Stomach smooth muscle (tissue), 2 donors: Measurements from ENCODE around the gene HEY2.
A peak's percentile ranks its signal among the peaks of the same experiment; 100 is the strongest.

Source experiments
- H3K27ac ChIP-seq: one replicate; pipeline ENCODE4 v1.7.0; 2013; ENCODE audit warnings: mild to moderate bottlenecking, low read length, inconsistent platforms
- H3K27me3 ChIP-seq, 2 donors: one replicate each; pipeline ENCODE4 v1.7.0; 2013; ENCODE audit warnings: low read length in 2 of 2; ENCODE audit not compliant: insufficient read depth in 2 of 2, control insufficient read depth in 1 of 2
- H3K36me3 ChIP-seq, 2 donors: one replicate each; pipeline ENCODE4 v1.7.0; 2013; ENCODE audit warnings: low read length in 2 of 2; ENCODE audit not compliant: control insufficient read depth in 2 of 2, insufficient read depth in 2 of 2
- H3K4me1 ChIP-seq: one replicate; pipeline ENCODE4 v1.7.0; 2013; ENCODE audit warnings: low read length; ENCODE audit not compliant: control insufficient read depth, insufficient read depth
- H3K4me3 ChIP-seq, 2 donors: one replicate each; pipeline ENCODE4 v1.7.0; 2013; ENCODE audit warnings: low read length in 2 of 2
- H3K9ac ChIP-seq, 2 donors: one replicate each; pipeline ENCODE4 v1.7.0; 2013; ENCODE audit warnings: low read length in 2 of 2, mild to moderate bottlenecking in 1 of 2
- H3K9me3 ChIP-seq, 2 donors: one replicate each; pipeline ENCODE4 v1.7.0; 2013; ENCODE audit warnings: low read length in 2 of 2; ENCODE audit not compliant: control insufficient read depth in 2 of 2
- donor health status: healthy.
- donor health status: Pancreatic carcinoma.

HEY2 gene

GRCh38 chr6:125791151-125791819, 41.9 kb downstream of the HEY2 start:
- peak overlapping the region; percentile 82 to 94 for H3K4me3 ChIP-seq
- no peaks in the 10 kb centered on the region for H3K9me3 ChIP-seq
- peak overlapping the region; percentile 76 to 92 for H3K9ac ChIP-seq
- no peaks in the 10 kb centered on the region for H3K27me3 ChIP-seq
- H3K27ac ChIP-seq, result peak overlapping the region; percentile 97
- H3K4me1 ChIP-seq, result peaks cover 8% of the 10 kb centered on the region
- H3K36me3 ChIP-seq, result no peaks in the 10 kb centered on the region

- Histone ChIP-seq H3K4me1 (peaks cover 8% of the 10 kb centered on the region), H3K27ac (no peak overlapping the region), H3K27me3 (no peaks in the 10 kb centered on the region), H3K9me3 (no peaks in the 10 kb centered on the region), H3K4me3 (peak overlapping the region; percentile 82 to 94), H3K9ac (peak overlapping the region; percentile 76 to 92), H3K36me3 (no peaks in the 10 kb centered on the region)
Observed at GRCh38 chr6:125791820-125792165, 42.4 kb downstream of the HEY2 start.

GRCh38 chr6:125792172-125792571, 42.7 kb downstream of the HEY2 start:
- no peaks in the 10 kb centered on the region for H3K9me3 ChIP-seq
- H3K36me3 ChIP-seq, result no peaks in the 10 kb centered on the region
- no peaks in the 10 kb centered on the region for H3K27me3 ChIP-seq
- peaks cover 8% of the 10 kb centered on the region for H3K4me1 ChIP-seq
- no peak overlapping the region for H3K27ac ChIP-seq
- no peak overlapping the region for H3K4me3 ChIP-seq
- no peak overlapping the region for H3K9ac ChIP-seq

GRCh38 chr6:125792680-125793079, 43.2 kb downstream of the HEY2 start:
- H3K4me1 ChIP-seq, result peaks cover 8% of the 10 kb centered on the region
- H3K4me3 ChIP-seq, result no peak overlapping the region
- peak overlapping the region in 1 of 2 donors; percentile 4 for H3K9ac ChIP-seq
- no peaks in the 10 kb centered on the region for H3K27me3 ChIP-seq
- no peak overlapping the region for H3K27ac ChIP-seq
- H3K9me3 ChIP-seq, result no peaks in the 10 kb centered on the region
- no peaks in the 10 kb centered on the region for H3K36me3 ChIP-seq

- Histone ChIP-seq H3K4me3 (no peak overlapping the region), H3K9me3 (no peaks in the 10 kb centered on the region), H3K27me3 (no peaks in the 10 kb centered on the region), H3K27ac (no peak overlapping the region), H3K36me3 (no peaks in the 10 kb centered on the region), H3K9ac (peak overlapping the region in 1 of 2 donors; percentile 4), H3K4me1 (peaks cover 8% of the 10 kb centered on the region)
Observed at GRCh38 chr6:125793280-125793679, 43.8 kb downstream of the HEY2 start.

GRCh38 chr6:125793863-125794262, 44.4 kb downstream of the HEY2 start:
- Histone ChIP-seq H3K9ac (no peak overlapping the region), H3K4me3 (no peak overlapping the region), H3K4me1 (peaks cover 8% of the 10 kb centered on the region)

GRCh38 chr6:125794342-125795137, 45.1 kb downstream of the HEY2 start:
- H3K27me3 ChIP-seq, result no peaks in the 10 kb centered on the region
- H3K4me1 ChIP-seq, result peaks cover 7% of the 10 kb centered on the region
- no peaks in the 10 kb centered on the region for H3K9me3 ChIP-seq
- no peak overlapping the region for H3K27ac ChIP-seq
- no peak overlapping the region for H3K4me3 ChIP-seq
- no peak overlapping the region for H3K9ac ChIP-seq
- H3K36me3 ChIP-seq, result no peaks in the 10 kb centered on the region

More at GRCh38 chr6:125793863-125794262, 44.4 kb downstream of the HEY2 start:
- H3K9me3 ChIP-seq, result no peaks in the 10 kb centered on the region
- no peaks in the 10 kb centered on the region for H3K27me3 ChIP-seq
- H3K36me3 ChIP-seq, result no peaks in the 10 kb centered on the region
- H3K27ac ChIP-seq, result no peak overlapping the region

GRCh38 chr6:125795301-125795700, 45.9 kb downstream of the HEY2 start:
- Histone ChIP-seq H3K4me3 (no peak overlapping the region), H3K9ac (no peak overlapping the region), H3K9me3 (no peaks in the 10 kb centered on the region), H3K27me3 (no peaks in the 10 kb centered on the region), H3K27ac (no peak overlapping the region), H3K4me1 (no peaks in the 10 kb centered on the region), H3K36me3 (no peaks in the 10 kb centered on the region)

- no peak overlapping the region for H3K27ac ChIP-seq
Observed at GRCh38 chr6:125797120-125797885, 47.9 kb downstream of the HEY2 start.

GRCh38 chr6:125797886-125798444, 48.5 kb downstream of the HEY2 start:
- Histone ChIP-seq H3K9me3 (no peaks in the 10 kb centered on the region), H3K4me3 (no peak overlapping the region), H3K27ac (no peak overlapping the region), H3K36me3 (no peaks in the 10 kb centered on the region), H3K9ac (no peak overlapping the region), H3K4me1 (no peaks in the 10 kb centered on the region), H3K27me3 (no peaks in the 10 kb centered on the region)

More at GRCh38 chr6:125797120-125797885, 47.9 kb downstream of the HEY2 start:
- Histone ChIP-seq H3K4me3 (no peak overlapping the region), H3K9ac (no peak overlapping the region), H3K4me1 (no peaks in the 10 kb centered on the region), H3K9me3 (no peaks in the 10 kb centered on the region), H3K36me3 (no peaks in the 10 kb centered on the region), H3K27me3 (no peaks in the 10 kb centered on the region)
